K562 (cell line): ENCODE measurements around the gene NES. TPM values are rescaled to one million over a fixed set of nuclear protein-coding genes. Genes with fewer than 3 reads are reported as not detected.
A peak's percentile ranks its signal among the peaks of the same experiment; 100 is the strongest.

Experiments
- ATAC-seq: fragments of 200-7000 bp; cut with Tn5 transposase; 3 replicates; pipeline ENCODE4 v1.9.1; 2020; ENCODE audit warnings: moderate library complexity
- BruUV-seq: library from RNA; stranded (reverse); fragments of 400-500 nt; replicated peaks from 2 replicates; lab custom pipeline; 2021; lab: Mats Ljungman, UMichigan
- CTCF ChIA-PET: fragments of 300-600 bp; formaldehyde crosslinking; extraction: SDS; loops from one replicate; lab custom pipeline; 2021; ENCODE audit warnings: low intra/inter-chr PET ratio; lab: Yijun Ruan, JAX
- POLR2A ChIA-PET: fragments of 300-600, 350-650 bp; sonication (Branson Sonifier 250); formaldehyde crosslinking; extraction: SDS; loops from one replicate; lab custom pipeline; 2021; ENCODE audit warnings: antibody characterized with exemption, inconsistent platforms; lab: Yijun Ruan, JAX
- DNase-seq, 4 experiments: peaks; one replicate each; pipeline versions ENCODE4 v3.0.0 to v3.0.0-alpha.2; 2011 to 2018; ENCODE audit warnings: low spot score in 3 of 4, mixed read lengths in 3 of 4; ENCODE audit errors: extremely low read depth in 1 of 4
- FAIRE-seq: peaks from 2 replicates; lab custom pipeline; 2011; peaks lifted over from hg19 to GRCh38; lab: Jason Lieb, UNC
- H2AFZ ChIP-seq: 2 replicates; pipeline ENCODE4 v1.6.0; 2011; ENCODE audit warnings: low read depth, low read length, control low read depth, inconsistent platforms
- H3K27ac ChIP-seq: fragments of 200-600 bp; 3 replicates; pipeline ENCODE4 v1.8.0; 2011; ENCODE audit warnings: low read depth, mild to moderate bottlenecking, control low read depth, inconsistent platforms, low read length, moderate library complexity, mixed read lengths; ENCODE audit errors: extremely low read depth
- H3K27me3 ChIP-seq, 2 experiments: fragments of 300-600 bp in 1 of 2; 2 replicates in 1 of 2; 3 replicates in 1 of 2; pipeline versions ENCODE4 v1.6.0 to v1.8.0; 2011; ENCODE audit warnings: inconsistent platforms in 2 of 2, low read length in 2 of 2, mild to moderate bottlenecking in 1 of 2, mixed read lengths in 1 of 2, moderate library complexity in 1 of 2; ENCODE audit not compliant: control insufficient read depth in 2 of 2, insufficient read depth in 2 of 2
- H3K36me3 ChIP-seq: fragments of 300-600 bp; 3 replicates; pipeline ENCODE4 v1.8.0; 2011; ENCODE audit warnings: mild to moderate bottlenecking, low read length, inconsistent platforms; ENCODE audit not compliant: control insufficient read depth, insufficient read depth
- H3K4me1 ChIP-seq, 2 experiments: fragments of 200-600 bp in 1 of 2; replicated peaks in 1 of 2; 2 replicates in 1 of 2; 3 replicates in 1 of 2; pipeline versions ENCODE4 v1.5.1 to v1.8.0; 2011; ENCODE audit warnings: inconsistent platforms in 2 of 2, low read length in 2 of 2, mild to moderate bottlenecking in 1 of 2, mixed read lengths in 1 of 2, moderate library complexity in 1 of 2; ENCODE audit not compliant: control insufficient read depth in 2 of 2, insufficient read depth in 2 of 2
- H3K4me2 ChIP-seq: 2 replicates; pipeline ENCODE4 v1.6.1; 2011; ENCODE audit warnings: low read length, control low read depth, inconsistent platforms, mixed read lengths; ENCODE audit not compliant: insufficient read depth
- H3K4me3 ChIP-seq: fragments of 200-600 bp; sonication (generic), shearing (Covaris generic); 2 replicates; pipeline ENCODE4 v1.5.1; 2016; ENCODE audit warnings: control low read depth, inconsistent platforms
- H3K79me2 ChIP-seq: fragments of 200-600 bp; 3 replicates; pipeline ENCODE4 v1.8.0; 2011; ENCODE audit warnings: low read length, inconsistent platforms; ENCODE audit not compliant: control insufficient read depth, insufficient read depth
- H3K9ac ChIP-seq, 2 experiments: 2 replicates each; pipeline versions ENCODE4 v1.6.0 to v1.6.1; 2011; ENCODE audit warnings: low read depth in 2 of 2, low read length in 2 of 2, control low read depth in 1 of 2, inconsistent platforms in 1 of 2, mild to moderate bottlenecking in 1 of 2, mixed read lengths in 1 of 2; ENCODE audit not compliant: insufficient read depth in 1 of 2
- H3K9me1 ChIP-seq: one replicate; pipeline ENCODE4 v1.6.0; 2011; ENCODE audit warnings: inconsistent platforms, mild to moderate bottlenecking, low read length, moderate library complexity; ENCODE audit not compliant: control insufficient read depth, insufficient read depth
- H3K9me3 ChIP-seq: replicated peaks from 2 replicates; pipeline ENCODE4 v1.5.1; 2011; ENCODE audit warnings: low read depth, low read length, inconsistent platforms; ENCODE audit not compliant: control insufficient read depth, insufficient read depth
- H4K20me1 ChIP-seq: replicated peaks from 2 replicates; pipeline ENCODE4 v1.6.1; 2011; ENCODE audit warnings: low read length, inconsistent platforms, mixed read lengths; ENCODE audit not compliant: control insufficient read depth, insufficient read depth
- BCOR ChIP-seq: fragments of 450-650 bp; IDR thresholded peaks from 2 replicates; pipeline ENCODE4 v1.6.1; 2016
- COPS2 ChIP-seq: fragments of 450-650 bp; conservative IDR thresholded peaks from 2 replicates; pipeline ENCODE4 v1.6.1; 2016; ENCODE audit warnings: mild to moderate bottlenecking, moderate library complexity
- HEY1 ChIP-seq: fragments of 250-450 bp; sonication (Bioruptor Pico); IDR thresholded peaks from 2 replicates; pipeline ENCODE4 v1.5.0; 2020; ENCODE audit warnings: mild to moderate bottlenecking, moderate library complexity, borderline replicate concordance
- KDM1A ChIP-seq, 2 experiments: fragments of 450-650 bp; IDR thresholded peaks; 2 replicates each; pipeline ENCODE4 v1.6.1; 2016; ENCODE audit warnings: mild to moderate bottlenecking in 2 of 2
- MCM2 ChIP-seq: fragments of 450-650 bp; IDR thresholded peaks from 2 replicates; pipeline ENCODE4 v1.6.1; 2017; ENCODE audit warnings: low read depth, mild to moderate bottlenecking
- MYC ChIP-seq, 2 experiments: fragments of 250-450 bp in 1 of 2; sonication (Bioruptor Pico) in 1 of 2; IDR thresholded peaks; 2 replicates each; pipeline versions ENCODE4 v1.5.1 to v1.6.1; 2012 to 2021; ENCODE audit warnings: low read depth in 2 of 2, borderline replicate concordance in 1 of 2, improper control_type of control experiment in 1 of 2, low read length in 1 of 2, mild to moderate bottlenecking in 1 of 2, moderate library complexity in 1 of 2
- POLR2B ChIP-seq: fragments of 450-650 bp; IDR thresholded peaks from 2 replicates; pipeline ENCODE4 v1.6.1; 2018; ENCODE audit warnings: low read depth; ENCODE audit not compliant: partially characterized antibody
- RBM25 ChIP-seq: fragments of 200-400 bp; formaldehyde crosslinking; IDR thresholded peaks from 2 replicates; pipeline ENCODE4 v1.6.1; 2018; ENCODE audit warnings: low read length, low read depth, moderate library complexity; ENCODE audit not compliant: severe bottlenecking
- SUPT5H ChIP-seq: fragments of 450-650 bp; IDR thresholded peaks from 2 replicates; pipeline ENCODE4 v1.6.1; 2016
- ZNF239 ChIP-seq: fragments of 250-450 bp; sonication (Bioruptor Pico); IDR thresholded peaks from 2 replicates; pipeline ENCODE4 v1.4.0; 2020; ENCODE audit warnings: mild to moderate bottlenecking
- ZNF311 ChIP-seq: fragments of 250-450 bp; sonication (Bioruptor Pico); IDR thresholded peaks from 2 replicates; pipeline ENCODE4 v1.4.0; 2020; ENCODE audit warnings: mild to moderate bottlenecking, moderate library complexity
- WGBS: fragments of 100-300 bp; shearing (Covaris generic); methylation state at CpG from one replicate; pipeline ENCODE4 v1.1.6; 2016; ENCODE audit warnings: low coverage, mixed read lengths; ENCODE audit not compliant: insufficient coverage; ENCODE audit errors: missing lambda C conversion rate; 5-methylcytosine and 5-hydroxymethylcytosine counted together
- in situ Hi-C: fragments of 300-500 bp; cut with MboI; formaldehyde crosslinking; loops from 4 replicates; pipeline ENCODE4 v1.15.0; 2018; ENCODE audit warnings: inconsistent platforms, mixed read lengths
- intact Hi-C: fragments of 100-400 bp; cut with micrococcal nuclease; formaldehyde crosslinking; loops from 2 replicates; pipeline ENCODE4 v1.14.2; 2022
- polyA plus RNA-seq, 8 experiments: library from polyadenylated mRNA; depleted of rRNA in 4 of 8; stranded (reverse) in 5 of 8; unstranded in 3 of 8; fragments of >200 nt; fragmentation: Nextera tagmentation in 2 of 8; fragmentation: Illumina TruSeq in 1 of 8; extraction: Ambion mirVana in 2 of 8; extraction: Trizol in 1 of 8; gene quantifications; 2 replicates each; pipeline versions ENCODE4 v1.2.1 to v1.2.3, GENCODE V29; 2011 to 2014; ENCODE audit warnings: inconsistent platforms in 1 of 8, missing spikeins in 1 of 8
- total RNA-seq, 7 experiments: library from RNA; depleted of rRNA in 6 of 7; stranded (reverse); fragments of >200 nt in 6 of 7; fragmentation: Illumina TruSeq in 2 of 7; extraction: Trizol in 2 of 7; gene quantifications; 2 replicates each; pipeline versions ENCODE4 v1.2.1 to v1.2.3, GENCODE V29; 2011 to 2021; ENCODE audit warnings: low replicate concordance in 1 of 7
- TF ChIP-seq, protein P1 (sequence below): fragments of 250-450 bp; sonication (Bioruptor Pico); IDR thresholded peaks from 2 replicates; pipeline ENCODE4 v1.4.0; 2020; ENCODE audit warnings: mild to moderate bottlenecking

NES gene
- total and polyA plus RNA-seq, 9 of the 15 experiments (the other 6 are each of a cell fraction or from before 2014, with no cell fraction given): 0.10 to 8.6 (median 4.2) TPM

DNA sequence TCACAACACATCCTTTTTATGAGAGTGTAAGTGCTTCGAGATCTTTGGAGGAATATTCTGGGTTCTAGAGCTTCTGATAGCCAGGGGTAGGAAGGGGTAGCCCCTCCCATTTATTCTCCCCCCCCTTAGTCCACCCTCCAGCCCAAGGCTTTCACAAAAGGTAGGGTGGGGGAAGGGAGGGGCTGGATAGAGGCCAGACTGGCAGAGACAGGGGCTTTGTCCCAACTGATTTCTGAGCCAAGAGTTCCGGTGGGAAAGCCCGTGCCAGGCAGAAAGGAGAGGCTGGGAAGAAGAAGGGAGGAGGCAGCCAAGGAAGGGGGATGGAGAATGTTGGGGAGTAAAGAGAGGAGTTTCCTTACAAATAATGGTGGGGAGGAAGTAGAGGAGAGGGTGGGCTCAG is 32.2 kb downstream of the NES start:
- intact Hi-C loops: no loop called here
- Histone ChIP-seq H3K27me3 (no peaks in the 10 kb centered on the region), H3K79me2 (no peaks in the 10 kb centered on the region), H2AFZ (no peak overlapping the region), H3K27ac (no peak overlapping the region), H3K36me3 (peaks cover 55% of the 10 kb centered on the region), H3K9me1 (no peaks in the 10 kb centered on the region), H3K4me2 (no peak overlapping the region), H3K4me1 (peaks cover 0 to 30% of the 10 kb centered on the region in 2 experiments; a peak in 3 of 5 replicates), H3K4me3 (no peak overlapping the region), H4K20me1 (peaks cover 51% of the 10 kb centered on the region), H3K9me3 (no peaks in the 10 kb centered on the region), H3K9ac (0 out of 4 replicates have a peak overlapping the region, but pooled peaks of 1 of the 2 experiments have one; percentile 24)
- TF ChIP-seq, protein P1, sequence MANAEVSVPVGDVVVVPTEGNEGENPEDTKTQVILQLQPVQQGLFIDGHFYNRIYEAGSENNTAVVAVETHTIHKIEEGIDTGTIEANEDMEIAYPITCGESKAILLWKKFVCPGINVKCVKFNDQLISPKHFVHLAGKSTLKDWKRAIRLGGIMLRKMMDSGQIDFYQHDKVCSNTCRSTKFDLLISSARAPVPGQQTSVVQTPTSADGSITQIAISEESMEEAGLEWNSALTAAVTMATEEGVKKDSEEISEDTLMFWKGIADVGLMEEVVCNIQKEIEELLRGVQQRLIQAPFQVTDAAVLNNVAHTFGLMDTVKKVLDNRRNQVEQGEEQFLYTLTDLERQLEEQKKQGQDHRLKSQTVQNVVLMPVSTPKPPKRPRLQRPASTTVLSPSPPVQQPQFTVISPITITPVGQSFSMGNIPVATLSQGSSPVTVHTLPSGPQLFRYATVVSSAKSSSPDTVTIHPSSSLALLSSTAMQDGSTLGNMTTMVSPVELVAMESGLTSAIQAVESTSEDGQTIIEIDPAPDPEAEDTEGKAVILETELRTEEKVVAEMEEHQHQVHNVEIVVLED: no peak
- no peak for TF ChIP-seq COPS2
- no peak for ATAC-seq
- no TSS peak for BruUV-seq
- 70% methylated on average over 3 of the region's 3 CpGs for WGBS
- DNase-seq: no peak
- FAIRE-seq: no peak
- CTCF ChIA-PET: no interaction called here
- in situ Hi-C loops: no loop called here
- POLR2A ChIA-PET: interaction anchor here (1.6 to 3.4 kb wide), 3 partner anchors 8 to 21 kb away, joined by 6 to 21 read pairs (median 14); no protein-coding TSS in a partner anchor

DNA sequence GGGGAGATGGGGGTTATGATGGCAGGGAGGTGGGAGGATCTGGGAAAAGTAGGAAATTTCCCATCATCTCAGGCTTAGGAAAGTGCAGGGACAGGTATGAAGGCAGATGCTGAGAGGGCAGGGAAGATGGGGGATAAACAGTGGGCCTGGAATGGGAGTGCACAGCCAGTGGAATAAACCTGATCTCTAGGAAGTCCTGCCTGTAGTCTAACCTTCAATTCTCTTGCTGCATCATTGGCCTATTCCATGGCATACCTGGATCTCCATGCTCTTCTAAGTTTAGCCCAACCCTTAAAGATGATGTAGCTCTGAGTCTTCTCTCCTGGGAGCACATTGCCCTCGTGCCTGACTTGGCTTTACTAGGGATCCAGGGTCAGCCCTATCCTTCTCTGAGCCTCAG is 32.6 kb downstream of the NES start:
- no peaks in the 10 kb centered on the region for H3K9me3 ChIP-seq
- ChIA-PET POLR2A (interaction anchor here (0.5 to 3.4 kb wide), 5 partner anchors 8 to 643 kb away, joined by 3 to 21 read pairs (median 6); no protein-coding TSS in a partner anchor), CTCF (no interaction called here)
- DNase-seq (no peak), ATAC-seq (no peak), FAIRE-seq (no peak)
- no peaks in the 10 kb centered on the region for H3K27me3 ChIP-seq
- H3K36me3 ChIP-seq: peaks cover 52% of the 10 kb centered on the region
- H3K9me1 ChIP-seq: no peaks in the 10 kb centered on the region
- intact Hi-C loops (no loop called here), in situ Hi-C loops (no loop called here)
- no peak overlapping the region for H2AFZ ChIP-seq
- H3K4me1 ChIP-seq: peaks cover 0 to 30% of the 10 kb centered on the region in 2 experiments; a peak in 2 of 5 replicates
- H3K27ac ChIP-seq: no peak overlapping the region
- WGBS: 47% methylated on average over 1 of the region's 1 CpG
- H3K4me3 ChIP-seq: no peak overlapping the region
- no peak overlapping the region for H3K4me2 ChIP-seq
- peak; percentile 30 for TF ChIP-seq POLR2B
- peak in 1 of 2 experiments; percentile 17; a peak in 1 of 4 replicates for TF ChIP-seq KDM1A (IDR thresholded peaks at IDR 0.05)
- no peak for TF ChIP-seq HEY1 (CRISPR knock-in tag)
- peak; percentile 79 for TF ChIP-seq BCOR
- 0 out of 2 replicates have a peak, but pooled peaks have one; percentile 32 for TF ChIP-seq SUPT5H
- TF ChIP-seq MCM2: no peak
- no peak for TF ChIP-seq MYC (IDR thresholded peaks at IDR 0.05; ENCODE audit: low read depth, low read length)
- TF ChIP-seq MYC (CRISPR knock-in tag; IDR thresholded peaks at IDR 0.05; ENCODE audit: borderline replicate concordance, low read depth): no peak
- no peak for TF ChIP-seq ZNF239
- no peak for TF ChIP-seq ZNF311 (CRISPR knock-in tag)
- TF ChIP-seq RBM25: peak; percentile 82
- BruUV-seq: no TSS peak
- H3K9ac ChIP-seq: no peak overlapping the region
- H3K79me2 ChIP-seq: no peaks in the 10 kb centered on the region
- H4K20me1 ChIP-seq: peaks cover 51% of the 10 kb centered on the region
